Measurements from ENCODE around the gene TSPAN12.

The TSPAN12 gene

GRCh38 chr7:120842121-120842621 is 15.8 kb downstream of the TSPAN12 start:
- DNase-seq = no peak

GRCh38 chr7:120841608-120842007 is 16.3 kb downstream of the TSPAN12 start:
- no peak for DNase-seq

GRCh38 chr7:120838281-120838682 is 19.7 kb downstream of the TSPAN12 start:
- no peak for DNase-seq

GRCh38 chr7:120837599-120837998 is 20.3 kb downstream of the TSPAN12 start:
- no peak for DNase-seq

- DNase-seq = no peak
Measured at GRCh38 chr7:120836556-120837115, 21.3 kb downstream of the TSPAN12 start.

- no peak for DNase-seq
Measured at GRCh38 chr7:120834726-120835125, 23.2 kb downstream of the TSPAN12 start.

- DNase-seq = no peak
Measured at GRCh38 chr7:120833546-120833945, 24.4 kb downstream of the TSPAN12 start.

- no peak for DNase-seq
Measured at GRCh38 chr7:120832803-120833202, 25.1 kb downstream of the TSPAN12 start.

- no peak for DNase-seq
Measured at GRCh38 chr7:120831260-120831659, 26.7 kb downstream of the TSPAN12 start.

- no peak for DNase-seq
Measured at GRCh38 chr7:120829487-120829886, 28.5 kb downstream of the TSPAN12 start.

GRCh38 chr7:120828528-120828927 is 29.4 kb downstream of the TSPAN12 start:
- no peak for DNase-seq

- DNase-seq = no peak
Measured at GRCh38 chr7:120827371-120828118, 30.4 kb downstream of the TSPAN12 start.

GRCh38 chr7:120825576-120825975 is 32.4 kb downstream of the TSPAN12 start:
- no peak for DNase-seq

GRCh38 chr7:120825152-120825551 is 32.8 kb downstream of the TSPAN12 start:
- DNase-seq = no peak

GRCh38 chr7:120819861-120820260 is 38.1 kb downstream of the TSPAN12 start:
- no peak for DNase-seq

- DNase-seq = no peak
Measured at GRCh38 chr7:120817851-120818250, 40.1 kb downstream of the TSPAN12 start.

- DNase-seq = no peak
Measured at GRCh38 chr7:120814253-120814939, 43.5 kb downstream of the TSPAN12 start.

- no peak for DNase-seq
Measured at GRCh38 chr7:120813546-120814252, 44.2 kb downstream of the TSPAN12 start.

GRCh38 chr7:120813089-120813488 is 44.9 kb downstream of the TSPAN12 start:
- DNase-seq = no peak

- no peak for DNase-seq
Measured at GRCh38 chr7:120809260-120809659, 48.7 kb downstream of the TSPAN12 start.

GRCh38 chr7:120807390-120807789 is 50.6 kb downstream of the TSPAN12 start:
- DNase-seq = no peak

- DNase-seq = no peak
Measured at GRCh38 chr7:120806669-120807068, 51.3 kb downstream of the TSPAN12 start.

Measured in T-helper 9 cell (primary cell).